Measurements from ENCODE around the gene PLEKHA6. TPM values are rescaled to one million over a fixed set of nuclear protein-coding genes. Genes with fewer than 3 reads are reported as not detected.

Gene PLEKHA6
- total and polyA plus RNA-seq, 2 of the 4 experiments (the other 2 are of a cell fraction): 8.2 to 19.9 TPM

DNA sequence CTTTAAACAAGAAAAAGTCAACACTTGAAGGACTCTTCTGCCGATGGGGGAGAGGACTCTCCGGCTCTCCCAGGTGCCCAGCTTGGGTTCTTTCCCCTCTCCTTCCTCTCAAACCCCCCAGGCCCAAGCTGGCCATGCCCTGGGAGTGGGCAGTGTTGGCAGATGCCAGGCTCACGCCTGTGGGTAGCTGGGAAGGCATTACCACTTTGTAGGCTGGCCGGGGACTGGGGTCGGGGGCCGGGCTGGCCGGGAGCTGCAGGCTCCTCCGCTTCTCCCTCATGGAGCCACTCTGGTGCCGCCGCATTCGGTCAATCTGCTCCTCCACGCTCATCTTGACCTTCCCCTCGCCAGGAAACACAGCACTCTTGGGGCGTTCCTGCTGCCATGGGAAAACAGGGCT lies 129.5 kb downstream of the PLEKHA6 start:
- no peaks in the 10 kb centered on the region for H4K20me1 ChIP-seq (ENCODE audit: insufficient read depth, low read length)
- no peak overlapping the region for H2BK15ac ChIP-seq (ENCODE audit: low read depth, low read length)
- no peaks in the 10 kb centered on the region for H3K79me1 ChIP-seq (ENCODE audit: low read depth in 1 of 2, low read length in 2 of 2)
- CTCF ChIA-PET: interaction anchor here (1.4 kb wide), 1 partner anchor 23 kb away, joined by 5 read pairs; no protein-coding TSS in a partner anchor
- H3K14ac ChIP-seq (replicated peaks; ENCODE audit: low read depth, low read length): no peak overlapping the region
- H3K4me3 ChIP-seq (ENCODE audit: insufficient read depth, low read depth, low read length): no peak overlapping the region
- no peak overlapping the region for H3K9ac ChIP-seq (ENCODE audit: low read depth, low read length)
- no peak overlapping the region for H2BK120ac ChIP-seq (ENCODE audit: low read depth, low read length)
- dilution Hi-C loops (cut with HindIII; ENCODE audit: low sequenced_read_pairs, unreplicated experiment) (no loop called here), intact Hi-C loops (cut with micrococcal nuclease) (no loop called here), in situ Hi-C loops (cut with MboI; ENCODE audit: low sequenced_read_pairs) (no loop called here)
- H2AK5ac ChIP-seq (ENCODE audit: low read depth, low read length): no peak overlapping the region
- ATAC-seq (ENCODE audit: low read depth) (no peak), DNase-seq (no peak)
- no peak overlapping the region for H4K91ac ChIP-seq (ENCODE audit: insufficient read depth, low read depth, low read length)
- H4K8ac ChIP-seq (ENCODE audit: low read depth in 2 of 2, low read length in 2 of 2): no peak overlapping the region
- H3K23ac ChIP-seq (ENCODE audit: low read depth, low read length): no peak overlapping the region
- peaks cover 21% of the 10 kb centered on the region for H3K36me3 ChIP-seq (ENCODE audit: control insufficient read depth, insufficient read depth, low read length)
- no peak overlapping the region for H3K4me2 ChIP-seq (ENCODE audit: low read depth, low read length)
- no peaks in the 10 kb centered on the region for H3K9me1 ChIP-seq (ENCODE audit: insufficient read depth, low read length)
- H3K18ac ChIP-seq (ENCODE audit: low read depth, low read length): no peak overlapping the region
- peaks cover 2% of the 10 kb centered on the region; the same call in 1 of the 2 replicates for H3K4me1 ChIP-seq (ENCODE audit: control insufficient read depth, insufficient read depth, low read length)
- H3K27me3 ChIP-seq (ENCODE audit: control insufficient read depth, insufficient read depth, low read length): no peaks in the 10 kb centered on the region
- no TSS peak for BruUV-seq (replicated peaks)
- H3K27ac ChIP-seq (ENCODE audit: insufficient read depth, low read length): no peak overlapping the region
- POLR2A ChIA-PET (ENCODE audit: unreplicated experiment): no interaction called here
- no peak overlapping the region for H2AFZ ChIP-seq (replicated peaks; ENCODE audit: low read length, poor library complexity)
- TF ChIP-seq RFX5 (IDR thresholded peaks at IDR 0.05; ENCODE audit: low read depth, low read length): no peak
- H4K5ac ChIP-seq (ENCODE audit: low read depth, low read length): no peak overlapping the region
- no peak overlapping the region for H2AK9ac ChIP-seq (replicated peaks; ENCODE audit: low read depth, low read length, poor library complexity)
- H3K4ac ChIP-seq (ENCODE audit: low read depth, low read length): no peak overlapping the region
- no peaks in the 10 kb centered on the region for H3K9me3 ChIP-seq (ENCODE audit: control insufficient read depth, insufficient read depth, low read length)
- no peak overlapping the region for H2BK5ac ChIP-seq (ENCODE audit: low read depth, low read length, poor library complexity, severe bottlenecking)
- H3K56ac ChIP-seq (ENCODE audit: extremely low read depth, insufficient read depth, low read length): no peak overlapping the region
- no peak overlapping the region for H2BK20ac ChIP-seq (ENCODE audit: low read depth, low read length)
- WGBS, 2 experiments (ENCODE audit: extremely low coverage in 2 of 2, insufficient read length in 1 of 2): 83% methylated on average over 10 of the region's 14 CpGs; no CpG with 5 or more reads in 1 of the 2 experiments

All from IMR-90 (cell line).